Measurements from ENCODE around the gene PLAU.
"Not testable (repeated sequence)": the region's sequence is repeated elsewhere in the genome, so short reads cannot be mapped to it uniquely, and the experiment has no call there.

PLAU gene

DNA sequence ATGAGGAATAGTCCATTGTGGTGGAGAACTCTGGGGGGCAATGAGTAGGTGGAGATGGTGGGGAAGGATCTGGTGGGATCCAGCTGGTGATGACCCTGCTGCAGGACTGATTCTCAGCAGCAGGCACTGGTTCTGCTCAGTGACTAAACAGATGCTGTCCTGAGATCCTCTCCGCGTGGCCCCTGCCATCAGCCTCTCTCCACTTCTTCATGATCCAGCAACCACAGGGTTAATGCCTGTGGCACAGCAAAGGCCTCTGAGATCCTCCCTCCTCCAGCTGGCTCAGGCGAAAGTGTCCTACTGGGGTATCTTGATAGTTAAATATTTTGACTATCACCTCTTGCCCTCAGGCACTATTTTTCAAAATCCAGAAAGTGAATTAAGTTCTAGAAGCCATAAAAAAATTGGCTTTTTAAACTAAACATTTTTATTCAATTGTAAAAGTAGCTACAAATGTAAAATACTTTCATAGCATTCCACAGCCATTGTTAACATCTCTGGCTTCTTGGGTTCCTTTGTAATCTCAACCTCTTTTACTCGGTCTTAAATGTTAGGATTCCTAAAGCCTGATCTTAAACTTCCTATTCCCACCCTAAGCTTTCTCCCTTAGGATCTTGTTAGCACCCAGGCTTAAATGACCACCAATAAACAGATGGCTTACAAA, 13.1 kb downstream of the PLAU start:
- DNase-seq = no peak

DNA sequence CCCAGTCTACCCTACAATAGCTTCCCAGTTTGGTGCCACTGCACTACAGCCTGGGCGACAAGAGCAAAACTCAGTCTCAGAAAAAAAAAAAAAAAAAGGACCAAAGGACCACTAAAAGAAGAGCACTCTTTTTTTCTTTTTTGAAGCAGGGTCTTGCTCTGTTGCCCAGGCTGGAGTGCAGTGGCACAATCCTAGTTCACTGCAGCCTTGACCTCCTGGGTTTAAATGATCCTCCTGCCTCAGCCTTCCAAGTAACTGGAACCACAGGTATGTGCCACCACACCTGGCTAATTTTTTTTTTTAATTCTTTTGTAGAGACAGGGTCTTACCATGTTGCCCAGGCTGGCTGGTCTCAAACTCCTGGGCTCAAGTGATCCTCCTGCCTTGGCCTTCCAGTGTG, 14.0 kb downstream of the PLAU start:
- no peak for DNase-seq

DNA sequence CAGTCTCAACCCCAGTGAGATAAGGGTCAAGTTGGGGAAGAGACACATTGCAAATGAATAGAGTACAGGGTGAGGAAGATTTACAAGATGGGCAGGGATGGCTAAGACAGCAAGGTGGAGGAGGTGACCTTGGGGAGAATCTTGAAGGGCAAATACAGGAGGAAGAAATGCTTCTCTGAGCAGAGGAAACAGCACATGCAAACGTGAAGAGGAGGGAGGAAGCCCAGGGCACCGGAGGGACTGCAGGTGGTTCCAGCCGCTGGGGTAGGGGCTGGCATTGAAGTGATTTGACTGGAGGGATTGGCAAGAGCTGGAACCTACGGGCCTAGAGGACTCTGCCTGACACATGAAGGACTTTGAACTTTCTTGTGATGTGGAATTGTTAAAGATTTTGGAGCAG, 14.6 kb downstream of the PLAU start:
- no peak for DNase-seq

DNA sequence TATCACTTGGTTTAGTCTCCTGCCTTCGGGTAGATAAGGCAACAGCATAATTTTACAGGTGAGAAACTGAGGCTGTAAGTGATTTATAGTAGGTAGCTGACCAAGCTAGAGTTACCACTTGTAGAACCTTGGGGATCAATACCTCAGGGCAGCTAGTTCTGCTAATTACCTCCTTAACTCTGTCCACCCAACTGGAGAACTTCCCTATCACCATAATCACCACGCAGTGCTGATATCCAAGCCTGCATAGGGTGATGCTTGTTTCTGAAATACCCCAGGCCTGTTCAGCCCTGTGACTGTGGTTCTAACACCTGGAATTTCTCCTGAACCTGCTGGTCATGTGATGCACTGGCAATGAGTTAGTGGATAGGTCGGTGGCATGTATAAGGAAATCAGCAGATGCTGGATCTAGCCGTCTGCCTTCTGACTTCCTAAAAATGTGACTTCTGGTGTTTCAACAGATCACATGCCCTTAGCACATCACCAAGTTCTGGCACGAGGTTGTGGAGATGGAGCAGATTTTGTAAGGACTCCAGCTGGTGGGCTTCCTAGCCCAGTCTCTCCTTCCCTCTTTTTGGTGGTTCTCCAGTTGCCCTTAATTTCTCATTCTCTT, 15.3 kb downstream of the PLAU start:
- DNase-seq = no peak

DNA sequence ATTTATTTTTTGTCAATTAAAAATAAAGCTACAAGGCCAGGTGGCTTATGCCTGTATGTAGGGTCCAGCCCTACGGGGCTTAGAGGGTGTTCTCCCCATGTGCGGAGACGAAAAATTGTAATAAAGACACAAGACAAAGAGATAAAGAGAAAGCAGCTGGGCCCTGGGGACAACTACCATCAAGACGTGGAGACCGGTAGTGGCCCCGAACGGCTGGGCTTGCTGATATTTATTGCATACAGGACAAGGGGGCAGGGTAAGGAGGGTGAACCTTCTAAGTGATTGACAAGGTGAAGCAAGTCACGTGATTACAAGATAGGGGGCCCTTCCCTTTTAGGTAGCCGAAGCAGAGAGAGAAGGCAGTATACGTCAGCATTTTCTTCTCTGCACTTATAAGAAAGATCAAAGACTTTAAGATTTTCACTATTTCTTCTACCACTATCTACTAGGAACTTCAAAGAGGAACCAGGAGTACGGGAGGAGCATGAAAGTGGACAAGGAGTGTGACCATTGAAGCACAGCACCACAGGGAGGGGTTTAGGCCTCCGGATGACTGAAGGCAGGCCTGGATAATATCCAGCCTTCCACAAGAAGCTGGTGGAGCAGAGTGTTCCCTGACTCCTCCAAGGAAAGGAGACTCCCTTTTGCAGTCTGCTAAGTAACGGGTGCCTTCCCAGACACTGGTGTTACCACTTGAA, 19.8 kb downstream of the PLAU start:
- not testable (repeated sequence) for DNase-seq

DNA sequence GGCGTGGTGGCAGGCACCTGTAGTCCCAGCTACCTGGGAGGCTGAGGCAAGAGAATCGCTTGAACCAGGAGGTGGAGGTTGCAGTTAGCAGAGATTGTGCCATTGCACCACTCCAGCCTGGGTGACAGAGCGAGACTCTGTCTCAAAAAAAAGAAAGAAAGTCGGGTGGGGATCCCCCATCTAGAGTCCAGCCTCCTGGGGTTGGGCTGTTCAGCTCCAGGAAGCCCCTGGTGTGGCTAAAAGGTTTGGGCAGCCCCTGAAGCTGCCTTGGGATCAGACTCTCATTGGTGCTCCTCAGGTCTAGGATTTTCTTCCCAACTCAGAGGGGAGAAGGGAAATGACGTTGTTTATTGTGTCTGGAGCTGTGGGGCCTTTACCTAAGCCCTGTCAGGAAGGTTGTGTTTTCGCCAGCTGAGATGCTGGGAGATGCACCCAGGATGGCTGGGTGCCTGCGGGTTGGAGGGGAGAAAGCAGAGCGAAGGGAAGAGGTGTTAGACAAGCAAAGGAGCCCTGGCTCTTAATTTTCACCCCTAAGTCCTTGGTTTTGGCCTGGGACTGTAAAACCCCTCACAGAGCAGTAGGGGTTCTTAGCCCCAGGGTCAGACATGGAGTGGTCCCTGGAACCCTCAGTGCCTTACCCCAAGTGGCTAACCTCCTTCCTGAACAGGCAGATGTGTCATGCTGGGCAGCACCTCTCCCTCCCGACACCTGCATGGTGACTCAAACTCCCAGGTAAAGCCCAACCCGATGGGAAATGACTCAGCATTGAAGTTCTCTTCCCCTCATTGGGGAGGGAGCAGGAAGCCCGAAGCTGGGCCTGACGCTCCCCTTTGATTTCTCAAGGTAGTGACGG, 21.1 kb downstream of the PLAU start:
- DNase-seq = peak; percentile 31

DNA sequence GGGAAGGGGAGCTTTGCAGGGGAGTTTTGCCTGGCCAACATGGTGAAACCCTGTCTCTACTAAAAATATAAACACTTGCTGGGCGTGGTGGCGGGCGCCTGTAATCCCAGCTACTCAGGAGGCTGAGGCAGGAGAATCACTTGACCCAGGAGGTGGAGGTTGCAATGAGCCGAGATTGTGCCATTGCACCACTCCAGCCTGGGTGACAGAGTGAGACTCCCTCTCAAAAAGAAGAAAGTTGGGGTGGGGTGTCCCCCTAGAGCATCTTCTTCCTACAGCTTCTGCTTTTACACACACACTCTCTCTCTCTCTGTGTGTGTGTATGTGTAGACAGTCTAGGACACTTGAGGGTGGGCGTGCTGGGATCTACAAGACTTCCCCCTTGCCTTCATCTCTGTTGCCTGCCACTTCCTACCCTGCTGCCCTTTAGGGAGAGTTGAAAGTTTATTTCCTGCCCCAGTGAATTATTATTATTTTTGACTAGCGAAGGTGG, 21.7 kb downstream of the PLAU start:
- DNase-seq = no peak

DNA sequence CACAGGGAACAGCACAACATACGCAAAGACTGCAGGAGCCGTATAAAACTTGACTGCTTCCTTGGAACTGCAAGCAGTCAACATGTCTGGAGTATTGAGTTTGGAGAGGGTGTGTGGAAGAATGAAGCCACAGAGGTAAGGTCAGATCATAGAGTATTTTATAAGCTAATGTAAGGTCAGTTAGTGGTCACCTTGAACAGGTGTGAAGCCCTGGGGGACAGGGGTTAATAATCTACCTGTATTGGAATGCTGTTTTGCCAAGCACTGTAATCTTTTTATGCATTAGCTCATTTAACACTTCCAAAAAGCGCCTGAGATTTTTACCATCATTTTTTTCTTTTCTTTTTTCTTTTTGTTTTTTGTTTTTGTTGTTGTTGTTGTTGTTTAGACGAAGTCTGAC, 23.1 kb downstream of the PLAU start:
- no peak for DNase-seq

DNA sequence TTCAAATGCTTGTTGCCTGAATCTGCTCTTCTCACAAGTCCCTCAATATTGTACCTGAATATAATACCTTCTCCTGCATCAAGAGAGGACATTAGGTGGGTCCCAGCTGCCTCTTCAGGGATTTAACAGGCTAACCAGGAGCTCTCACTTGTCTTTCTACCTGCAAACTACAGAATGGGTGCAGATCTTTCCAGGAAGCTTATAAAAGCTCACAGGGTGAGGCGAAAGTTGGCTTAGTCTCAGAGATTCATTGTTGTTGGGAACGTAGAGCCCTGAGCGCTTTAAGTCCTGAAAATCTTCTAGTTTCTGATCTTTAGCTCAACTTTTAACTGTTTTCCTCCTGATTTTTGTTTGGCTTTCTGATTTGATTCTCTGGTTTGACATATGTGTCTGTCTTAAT, 25.0 kb downstream of the PLAU start:
- DNase-seq = no peak

DNA sequence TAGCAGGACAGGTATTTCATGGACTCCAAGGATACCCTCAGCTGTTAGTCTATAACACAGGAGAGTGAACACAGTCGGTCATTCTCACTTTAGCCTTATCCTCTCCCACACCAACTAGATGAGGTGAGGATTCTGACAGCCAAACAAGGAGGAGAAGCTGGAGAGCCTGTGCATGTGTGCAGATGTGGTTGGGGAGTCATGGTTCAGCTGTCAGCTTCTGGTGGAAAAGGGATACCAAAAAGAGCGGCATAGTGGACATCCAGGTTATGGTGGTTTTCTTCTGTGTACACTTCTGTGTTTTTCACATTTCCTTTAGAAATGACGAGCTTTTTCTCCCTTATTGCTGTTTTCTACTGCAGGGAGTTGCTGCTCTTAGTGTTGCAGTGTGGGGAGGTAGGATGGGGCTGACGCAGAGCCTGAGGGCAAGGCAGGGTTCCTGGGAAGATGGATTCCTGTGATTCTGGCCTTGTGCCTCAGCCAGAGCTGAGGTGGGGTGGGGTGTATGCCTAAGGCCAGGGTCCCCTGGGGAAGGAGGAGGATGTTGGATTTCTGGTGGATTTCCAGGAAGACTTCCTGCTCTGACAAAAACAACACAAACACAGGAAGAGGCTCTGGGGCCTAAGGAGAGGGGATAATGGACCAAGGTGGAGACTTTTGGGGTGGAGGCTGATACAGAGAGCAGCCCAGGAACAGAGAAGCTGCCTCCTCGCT, 26.6 kb downstream of the PLAU start:
- DNase-seq = no peak

DNA sequence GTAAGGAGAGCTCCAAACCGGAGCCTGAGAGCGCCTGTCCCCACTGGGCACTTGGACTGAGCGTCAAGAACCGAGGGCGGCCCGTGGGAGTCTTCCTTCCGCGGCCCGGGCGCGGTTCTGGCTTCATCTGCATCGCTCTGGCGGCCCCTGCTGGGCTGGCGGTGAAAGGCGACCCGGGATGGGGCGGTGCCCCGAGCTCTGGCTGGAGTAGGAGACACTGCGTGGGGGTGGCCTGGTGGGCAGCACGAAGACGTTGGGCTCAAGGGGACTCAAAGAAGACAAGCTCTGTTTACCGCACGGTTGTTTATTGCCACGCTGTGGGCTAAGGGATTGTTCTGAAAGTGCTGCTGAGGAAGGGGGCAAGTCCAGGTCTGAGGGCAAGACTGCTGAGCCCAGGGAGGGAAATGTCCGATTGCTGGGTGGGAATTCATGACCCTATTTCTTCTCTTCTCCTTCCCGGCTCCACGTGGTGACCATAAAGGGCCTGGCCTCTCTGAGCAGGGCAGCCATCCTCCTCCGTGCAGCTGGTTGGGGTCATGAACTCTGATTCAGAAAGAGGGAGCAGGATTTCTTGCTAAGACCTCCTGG, 29.8 kb downstream of the PLAU start:
- DNase-seq = no peak

DNA sequence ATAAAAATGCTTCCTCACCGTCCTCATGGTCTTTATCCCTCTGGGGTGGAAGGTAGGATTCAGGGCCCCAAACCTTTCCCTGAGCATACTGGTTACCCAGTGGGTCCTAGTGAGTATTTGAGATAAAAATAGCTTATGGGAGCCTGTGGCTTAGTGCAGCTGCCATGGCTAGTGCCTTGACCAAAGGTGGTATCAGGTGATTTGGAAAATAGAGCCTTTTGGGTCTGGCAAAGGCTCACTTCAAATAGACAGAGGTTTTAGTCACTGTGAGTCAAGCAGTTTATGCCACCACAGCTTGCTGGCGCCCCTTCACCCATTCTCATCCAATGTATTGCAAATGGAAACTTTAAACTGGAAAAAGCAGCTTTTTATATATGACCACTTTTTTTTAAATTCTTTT, 30.4 kb downstream of the PLAU start:
- no peak for DNase-seq

DNA sequence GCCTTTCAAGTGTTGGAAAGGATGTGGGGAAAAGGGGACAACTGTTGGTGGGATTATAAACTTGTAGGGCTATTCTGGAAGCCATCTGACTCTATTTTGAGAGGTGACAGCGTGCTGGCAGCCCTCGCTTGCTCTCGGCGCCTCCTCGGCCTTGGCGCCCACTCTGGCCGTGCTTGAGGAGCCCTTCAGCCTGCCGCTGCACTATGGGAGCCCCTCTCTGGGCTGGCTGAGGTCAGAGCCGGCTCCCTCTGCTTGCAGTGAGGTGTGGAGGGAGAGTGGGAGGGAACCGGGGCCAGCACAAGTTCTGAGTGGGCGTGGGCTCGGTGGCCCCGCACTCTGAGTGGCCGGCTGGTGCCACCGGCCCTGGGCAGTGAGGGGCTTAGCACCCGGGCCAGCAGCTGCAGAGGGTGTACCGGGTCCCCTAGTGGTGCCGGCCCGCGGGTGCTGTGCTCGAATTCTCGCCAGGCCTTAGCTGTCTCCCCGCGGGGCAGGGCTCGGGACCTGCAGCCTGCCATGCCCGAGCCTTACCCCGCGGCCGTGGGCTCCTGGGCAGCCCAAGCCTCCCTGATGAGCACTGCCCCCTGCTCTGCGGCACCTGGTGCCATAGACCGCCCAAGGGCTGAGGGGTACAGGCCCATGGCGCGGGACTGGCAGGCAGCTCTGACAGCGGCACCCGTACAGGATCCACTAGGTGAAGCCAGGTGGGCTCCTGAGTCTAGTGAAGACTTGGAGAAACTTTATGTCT, 33.6 kb downstream of the PLAU start:
- DNase-seq = no peak

DNA sequence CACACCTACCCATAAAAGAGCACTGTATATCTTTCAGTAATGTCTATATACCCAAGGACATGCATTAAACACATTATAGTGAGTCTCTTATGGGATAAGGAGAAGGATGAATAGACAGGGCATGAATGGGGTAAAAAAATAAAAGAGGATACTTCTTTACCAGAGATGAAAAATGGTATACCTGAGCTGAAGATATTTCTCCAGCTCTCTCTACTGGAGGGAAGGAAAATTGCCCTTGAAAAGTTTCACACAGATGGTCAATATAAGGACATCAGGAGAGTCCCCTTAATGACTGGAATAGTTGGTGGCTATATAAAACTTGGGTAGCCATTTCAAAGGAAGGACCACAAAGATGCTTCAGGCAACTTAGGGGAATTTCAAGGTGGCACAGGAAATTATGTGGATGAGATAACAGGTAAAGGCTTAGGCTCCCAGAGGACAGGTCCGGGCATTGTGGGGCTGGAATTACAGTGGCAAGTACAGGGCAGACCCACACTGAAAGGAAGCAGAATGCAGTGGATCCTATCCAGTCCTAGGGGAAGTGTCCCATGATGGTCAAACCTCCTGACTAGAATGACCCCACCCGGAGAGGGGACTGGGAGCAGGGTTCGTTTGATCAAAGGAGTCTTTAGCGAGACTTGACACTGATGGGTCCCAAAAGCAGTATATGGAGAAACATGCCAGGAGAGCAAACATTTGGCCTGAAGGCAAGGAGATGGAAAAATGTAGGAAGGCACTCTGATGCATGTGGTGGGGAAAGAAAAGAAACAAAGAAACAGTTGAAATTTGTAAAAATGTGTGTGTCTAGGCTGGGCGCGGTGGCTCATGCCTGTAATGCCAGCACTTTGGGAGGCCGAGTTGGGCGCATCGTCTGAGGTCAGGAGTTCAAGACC, 35.6 kb downstream of the PLAU start:
- no peak for DNase-seq

DNA sequence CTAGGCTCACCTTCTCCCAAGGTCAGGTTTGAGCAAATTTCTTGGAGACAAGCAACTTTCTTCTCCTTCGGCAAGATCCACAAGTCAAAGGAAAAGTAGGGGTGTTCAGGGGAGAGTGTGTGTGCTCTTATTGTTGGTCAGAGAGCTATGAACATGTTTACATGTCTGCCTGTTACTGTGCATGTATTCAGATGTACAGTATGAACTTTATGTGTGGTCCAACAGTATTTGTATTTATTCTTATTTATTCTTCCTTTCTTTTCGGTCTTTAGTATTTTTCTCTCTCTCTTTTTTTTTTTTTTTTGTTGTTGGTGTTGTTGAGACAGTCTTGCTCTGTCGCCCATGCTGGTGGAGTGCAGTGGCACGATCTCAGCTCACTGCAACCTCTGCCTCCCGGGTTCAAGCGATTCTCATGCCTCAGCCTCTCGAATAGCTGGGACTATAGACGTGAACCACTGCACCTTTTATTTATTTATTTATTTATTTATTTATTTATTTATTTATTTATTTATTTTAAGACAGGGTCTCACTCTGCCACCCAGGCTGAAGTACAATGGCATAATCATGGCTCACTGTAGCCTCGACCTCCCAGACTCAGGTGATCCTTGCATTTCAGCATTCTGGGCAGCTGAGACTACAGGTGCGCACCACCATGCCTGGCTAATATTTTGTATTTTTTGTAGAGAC, 38.2 kb downstream of the PLAU start:
- DNase-seq = no peak

DNA sequence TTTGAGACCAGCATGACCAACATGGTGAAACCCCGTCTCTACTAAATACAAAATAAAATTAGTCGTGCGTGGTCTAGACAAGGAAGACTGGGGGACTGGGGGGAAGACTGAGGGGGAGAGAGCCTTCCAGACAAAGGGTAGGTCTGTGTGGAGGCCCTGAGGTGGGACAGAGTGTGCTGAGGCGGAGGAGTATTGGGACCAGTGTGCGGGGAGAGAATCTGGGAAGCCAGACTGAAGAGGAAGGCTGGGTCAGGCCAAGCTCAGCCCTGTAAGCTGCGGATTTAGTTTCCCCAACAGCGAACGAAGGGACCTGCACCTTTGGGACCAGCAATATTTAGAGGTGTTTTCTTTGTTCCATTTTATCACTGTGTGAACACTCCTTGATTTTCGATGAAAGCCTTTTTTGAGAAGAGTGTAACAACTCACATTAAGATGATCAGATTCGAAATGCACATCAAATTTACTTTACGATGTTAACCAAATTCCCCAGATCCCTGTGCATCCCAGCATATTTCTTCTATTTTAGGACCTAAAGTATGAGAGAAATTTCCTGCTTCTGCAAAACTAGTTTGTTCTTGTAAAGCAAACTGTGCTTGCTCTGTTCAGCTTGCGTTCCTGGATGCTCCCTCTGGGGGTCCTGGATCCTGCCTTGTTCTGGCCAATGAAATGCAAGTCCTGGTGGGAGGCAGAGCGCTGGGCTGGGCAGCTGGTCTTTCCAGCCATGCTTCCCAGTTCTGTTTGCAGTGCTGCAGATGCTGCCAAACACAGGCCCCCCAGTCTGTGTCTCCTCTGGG, 39.4 kb downstream of the PLAU start:
- DNase-seq = no peak

DNA sequence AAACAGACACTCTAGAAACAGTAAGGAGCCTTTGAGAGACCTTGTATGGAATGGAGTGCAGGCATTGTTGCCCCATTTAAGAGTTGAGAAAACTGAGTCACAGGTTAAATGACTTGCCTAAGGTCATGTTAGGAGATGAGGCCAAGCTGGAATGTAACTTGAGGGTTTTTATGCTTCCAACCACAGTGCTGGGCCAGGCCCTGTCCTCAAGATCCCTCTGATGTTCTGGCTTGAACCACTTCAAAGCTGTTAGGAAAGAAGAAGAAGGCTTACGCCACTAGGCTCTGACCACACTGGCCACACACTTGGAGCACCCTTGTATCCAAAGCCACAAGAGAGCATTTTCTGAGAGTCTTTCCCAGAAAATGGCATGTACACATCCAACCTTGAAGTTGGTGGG, 42.7 kb downstream of the PLAU start:
- DNase-seq = no peak

DNA sequence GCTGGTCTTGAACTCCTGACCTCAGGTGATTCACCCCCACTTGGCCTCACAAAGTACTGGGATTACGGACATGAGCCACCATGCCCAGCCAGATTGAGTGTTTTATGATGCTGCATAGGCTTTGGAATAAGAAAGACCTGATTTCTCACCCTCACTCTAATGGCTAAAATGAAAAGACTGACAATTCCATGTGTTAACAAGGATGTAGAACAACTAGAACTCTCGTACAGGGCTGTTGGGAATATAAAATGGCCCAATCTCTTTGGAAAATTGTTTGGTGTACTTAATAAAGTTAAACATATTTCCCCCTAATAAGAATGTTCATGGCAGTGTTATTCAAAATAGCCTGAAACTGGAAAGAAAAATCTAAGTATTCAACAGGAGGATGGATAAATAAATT, 43.8 kb downstream of the PLAU start:
- no peak for DNase-seq

DNA sequence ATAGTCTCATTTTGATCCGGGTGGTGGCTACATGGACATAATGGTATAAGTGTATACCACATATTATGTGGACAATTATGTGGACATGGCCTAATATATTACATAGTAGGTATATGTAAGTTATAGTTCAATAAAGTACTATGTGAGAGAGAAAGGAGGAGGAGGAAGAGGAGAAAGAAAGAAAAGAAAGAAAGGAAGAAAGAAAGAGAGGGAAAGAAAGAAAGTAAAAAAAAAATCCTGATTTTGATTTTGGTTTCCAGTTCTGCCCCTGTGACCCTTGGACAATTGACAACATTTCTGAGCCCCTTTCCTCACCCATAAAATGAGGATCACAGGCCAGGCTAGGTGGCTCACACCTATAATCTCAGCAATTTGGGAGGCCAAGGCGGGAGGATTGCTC, 44.8 kb downstream of the PLAU start:
- DNase-seq = no peak

All from NCI-H510A treated with DMSO at 0.1 percent for 48 hours (cell line).